Measurements from ENCODE around the gene APLP1. TPM values are rescaled to one million over a fixed set of nuclear protein-coding genes. Genes with fewer than 3 reads are reported as not detected.
A peak's percentile ranks its signal among the peaks of the same experiment; 100 is the strongest.
"Not testable (repeated sequence)": the region's sequence is repeated elsewhere in the genome, so short reads cannot be mapped to it uniquely, and the experiment has no call there.

The APLP1 gene
- total RNA-seq, 2 experiments from 2014 or later, result 1.5 to 2.0 TPM

DNA sequence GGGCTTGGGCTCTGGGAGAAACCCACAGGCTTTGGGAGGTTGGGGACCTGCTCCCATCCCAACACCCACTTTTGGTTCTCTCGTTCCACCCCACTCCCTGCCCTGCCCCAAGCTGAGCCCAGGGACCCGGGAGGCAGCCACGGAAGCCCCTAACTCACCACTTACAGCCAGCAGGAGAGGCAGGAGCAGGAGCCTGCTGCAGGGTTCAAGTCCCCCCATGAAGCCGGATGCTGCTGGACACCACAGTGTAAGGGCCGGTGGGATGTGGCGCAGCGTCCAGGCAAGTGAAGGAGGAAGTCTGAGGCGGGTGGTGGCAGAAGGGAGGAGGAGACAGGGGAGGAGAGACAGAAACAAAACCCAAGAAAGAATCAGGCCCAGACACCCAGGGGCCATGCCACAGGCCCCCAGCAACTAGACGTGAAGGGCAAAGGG lies 39.7 kb downstream of the APLP1 start, which contains the start of gene TYROBP:
Gene TYROBP, minus strand, starts transcription at position 286 of the 432 bp plus-strand sequence. Its CDS starts 67 bp downstream, at position 219.
- CTCF ChIA-PET, result no interaction called here
- DNase-seq, result no peak
- peak within 1 kb of the TSS; percentile 57 for H3K27ac Mint-ChIP-seq
- H3K36me3 Mint-ChIP-seq, result peaks cover 5% of the 10 kb centered on the region
- ATAC-seq, result no peak
- no peaks in the 10 kb centered on the region for H3K27me3 Mint-ChIP-seq
- H3K4me1 Mint-ChIP-seq, result peaks cover 33% of the 10 kb centered on the region
- no peaks in the 10 kb centered on the region for H3K9me3 Mint-ChIP-seq (ENCODE audit: low read depth)
- H3K4me3 Mint-ChIP-seq, result no peak within 1 kb of the TSS

DNA sequence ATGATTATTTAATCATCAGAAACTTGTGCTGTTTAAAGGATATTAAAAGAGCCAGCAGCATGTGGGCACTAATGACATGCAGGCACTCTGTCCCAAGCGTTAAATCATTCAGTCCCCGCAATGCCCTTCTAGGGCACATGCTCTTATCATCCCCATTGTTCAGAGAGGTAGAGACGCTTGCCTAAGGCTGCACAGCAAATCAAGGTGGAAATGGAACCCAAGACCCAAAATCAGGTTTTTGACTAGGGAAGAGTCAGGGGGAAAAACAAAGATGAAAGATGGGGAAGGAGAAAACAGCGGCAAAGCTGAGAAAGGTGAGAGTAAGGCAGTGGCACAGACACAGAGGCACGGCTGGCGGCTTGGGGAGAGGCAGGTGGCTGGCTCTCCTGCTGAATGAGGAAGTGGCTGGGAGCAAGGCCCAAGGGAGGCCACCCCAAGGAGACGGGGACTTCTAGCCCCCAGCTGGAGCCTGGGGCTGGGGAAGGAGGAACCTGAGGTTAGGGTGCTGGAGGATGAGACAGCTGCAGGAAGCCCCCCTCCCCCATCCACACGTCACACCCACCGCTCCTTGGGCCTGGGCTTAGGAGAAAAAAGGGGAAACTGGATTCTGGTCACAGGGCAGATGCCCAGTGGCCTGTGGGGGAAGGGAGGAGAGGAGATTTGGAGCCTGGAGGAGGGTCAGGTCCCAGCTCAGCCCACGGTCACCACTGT lies 40.8 kb downstream of the APLP1 start:
- DNase-seq (no peak), ATAC-seq (no peak)
- no peaks in the 10 kb centered on the region for H3K27me3 Mint-ChIP-seq
- H3K36me3 Mint-ChIP-seq, result no peaks in the 10 kb centered on the region
- no peaks in the 10 kb centered on the region for H3K9me3 Mint-ChIP-seq (ENCODE audit: low read depth)
- H3K4me3 Mint-ChIP-seq, result no peak overlapping the region
- H3K4me1 Mint-ChIP-seq, result peaks cover 30% of the 10 kb centered on the region
- no peak overlapping the region for H3K27ac Mint-ChIP-seq
- CTCF ChIA-PET, result no interaction called here

DNA sequence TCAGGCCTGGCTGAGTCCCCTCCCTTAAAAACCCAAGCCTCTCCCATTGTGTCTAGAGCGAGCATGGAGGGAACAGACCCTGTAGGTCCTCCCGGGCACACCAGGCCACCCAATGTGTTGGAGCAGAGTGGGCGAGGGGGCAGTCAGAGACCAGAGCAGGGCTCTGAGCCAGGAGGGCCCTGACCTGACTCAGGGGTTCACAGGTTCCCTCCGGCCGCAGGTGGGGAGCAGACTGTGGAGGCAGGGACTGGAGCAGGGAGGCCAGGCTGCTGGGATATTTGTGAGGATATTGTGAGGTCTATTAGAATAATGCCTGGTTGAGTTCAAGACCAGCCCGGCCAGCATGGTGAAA lies 41.3 kb downstream of the APLP1 start:
- no peak overlapping the region for H3K4me3 Mint-ChIP-seq
- CTCF ChIA-PET, result no interaction called here
- DNase-seq, result no peak
- ATAC-seq, result no peak
- H3K9me3 Mint-ChIP-seq (ENCODE audit: low read depth), result no peaks in the 10 kb centered on the region
- H3K27ac Mint-ChIP-seq, result no peak overlapping the region
- H3K4me1 Mint-ChIP-seq, result peaks cover 24% of the 10 kb centered on the region
- no peaks in the 10 kb centered on the region for H3K36me3 Mint-ChIP-seq
- H3K27me3 Mint-ChIP-seq, result no peaks in the 10 kb centered on the region

DNA sequence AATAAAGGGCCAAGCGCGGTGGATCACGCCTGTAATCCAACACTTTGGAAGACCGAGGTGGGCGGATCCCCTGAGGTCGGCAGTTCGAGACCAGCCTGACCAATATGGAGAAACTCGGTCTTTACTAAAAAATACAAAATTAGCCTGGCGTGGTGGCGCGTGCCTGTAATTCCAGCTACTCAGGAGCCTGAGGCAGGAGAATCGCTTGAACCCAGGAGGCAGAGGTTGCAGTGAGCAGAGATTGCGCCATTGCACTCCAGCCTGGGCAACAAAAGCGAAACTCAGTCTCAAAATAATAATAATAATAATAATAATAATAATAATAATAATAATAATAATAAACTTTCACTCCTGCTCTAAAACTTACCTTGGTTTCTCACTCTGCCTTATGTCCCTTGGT lies 42.0 kb downstream of the APLP1 start:
- H3K4me3 Mint-ChIP-seq; H3K9me3 Mint-ChIP-seq (ENCODE audit: low read depth); ATAC-seq; DNase-seq; H3K27ac Mint-ChIP-seq; CTCF ChIA-PET; H3K27me3 Mint-ChIP-seq; H3K36me3 Mint-ChIP-seq: not testable (repeated sequence)
- H3K4me1 Mint-ChIP-seq, result peaks cover 23% of the 10 kb centered on the region

DNA sequence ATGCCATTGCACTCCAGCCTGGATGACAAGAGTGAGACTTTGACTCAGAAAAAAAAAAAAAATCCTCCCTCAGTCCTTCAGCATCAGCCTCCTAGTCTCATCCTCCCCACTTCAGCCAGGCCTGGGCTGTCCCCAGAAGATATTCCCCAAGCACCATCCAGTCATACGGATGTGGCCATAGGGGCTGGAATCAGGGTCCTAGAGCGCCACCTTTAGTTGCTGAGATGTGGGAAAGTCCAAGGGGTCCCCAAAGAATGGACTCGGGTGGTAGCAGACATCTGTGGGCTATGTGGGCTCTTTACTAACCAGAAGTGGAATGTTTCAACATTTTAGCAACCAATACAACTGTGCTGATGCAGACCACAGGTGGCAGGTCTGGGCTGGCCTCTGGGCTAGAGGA lies 42.8 kb downstream of the APLP1 start:
- Mint-ChIP-seq H3K36me3 (no peaks in the 10 kb centered on the region), H3K4me3 (no peak overlapping the region), H3K9me3 (ENCODE audit: low read depth) (no peaks in the 10 kb centered on the region), H3K27me3 (no peaks in the 10 kb centered on the region), H3K4me1 (peaks cover 23% of the 10 kb centered on the region), H3K27ac (no peak overlapping the region)
- CTCF ChIA-PET, result interaction anchor here (1.7 to 2.0 kb wide), 3 partner anchors 7 to 20 kb away, joined by 6 to 12 read pairs (median 6); no protein-coding TSS in a partner anchor
- no peak for ATAC-seq
- no peak for DNase-seq

DNA sequence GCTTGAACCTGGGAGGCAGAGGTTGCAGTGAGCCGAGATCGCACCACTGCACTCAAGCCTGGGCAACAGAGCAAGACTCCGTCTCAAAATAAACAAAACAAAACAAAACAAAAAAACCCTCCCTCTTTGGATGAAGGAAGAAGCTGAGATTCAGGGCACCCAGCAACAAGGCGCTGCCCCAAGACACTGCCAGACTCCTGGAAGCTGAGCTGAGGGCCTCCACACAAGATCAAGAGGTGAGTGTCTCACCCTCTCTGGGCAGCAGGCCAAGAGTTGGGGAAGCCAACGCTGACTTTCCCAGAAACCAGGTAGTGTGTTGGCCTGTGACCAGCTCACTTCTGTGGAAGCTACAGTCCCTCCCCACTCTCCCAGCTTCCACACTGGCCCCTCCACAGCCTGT lies 43.4 kb downstream of the APLP1 start:
- Mint-ChIP-seq H3K4me1 (peaks cover 23% of the 10 kb centered on the region), H3K4me3 (no peak overlapping the region), H3K27ac (no peak overlapping the region), H3K27me3 (no peaks in the 10 kb centered on the region), H3K36me3 (no peaks in the 10 kb centered on the region), H3K9me3 (ENCODE audit: low read depth) (no peaks in the 10 kb centered on the region)
- CTCF ChIA-PET, result interaction anchor here (0.6 to 2.0 kb wide), 4 partner anchors 8 to 259 kb away, joined by 3 to 12 read pairs (median 6); no protein-coding TSS in a partner anchor
- no peak for DNase-seq
- peak; percentile 16 for ATAC-seq

DNA sequence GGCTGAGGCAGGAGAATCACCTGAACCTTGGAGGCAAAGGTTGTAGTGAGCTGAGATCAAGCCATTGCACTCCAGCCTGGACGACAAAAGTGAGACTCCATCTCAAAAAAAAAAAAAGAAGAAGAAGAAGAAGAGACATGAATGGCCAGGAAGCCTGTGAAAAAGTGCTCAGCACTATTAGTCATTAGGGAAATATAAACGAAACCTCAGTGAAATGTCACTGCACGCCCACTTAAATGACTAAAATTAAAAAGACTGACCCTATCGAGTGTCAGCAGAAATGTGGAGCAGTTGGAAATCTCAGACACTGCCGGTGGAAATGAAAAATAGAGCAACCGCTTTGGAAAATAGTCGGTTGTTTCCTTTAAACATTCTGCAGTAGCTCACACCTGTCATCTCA lies 45.2 kb downstream of the APLP1 start:
- ATAC-seq, result no peak
- Mint-ChIP-seq H3K27ac (no peak overlapping the region), H3K9me3 (ENCODE audit: low read depth) (no peaks in the 10 kb centered on the region)

DNA sequence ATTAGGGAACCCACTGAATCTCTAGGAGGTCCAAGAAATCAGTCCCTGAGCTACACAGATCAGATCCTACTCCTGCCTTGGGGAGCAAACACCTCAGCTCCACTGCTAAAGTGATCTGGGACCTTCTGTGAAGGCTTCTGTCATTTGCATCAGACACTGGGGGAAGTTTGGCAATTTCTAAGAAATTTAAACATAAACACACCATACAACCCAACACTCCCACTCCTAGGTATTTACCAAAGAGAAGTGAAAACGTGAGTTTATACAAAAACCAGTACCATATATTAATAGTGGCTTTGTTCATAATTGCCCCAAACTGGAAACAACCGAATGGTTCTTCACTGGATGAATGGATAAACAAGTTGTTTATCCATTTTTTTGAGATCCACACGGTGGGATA lies 47.1 kb downstream of the APLP1 start:
- CTCF ChIA-PET, result interaction anchor here (1.4 kb wide), 1 partner anchor 12 kb away, joined by 4 read pairs; no protein-coding TSS in a partner anchor
- peaks cover 15% of the 10 kb centered on the region for H3K4me1 Mint-ChIP-seq
- H3K9me3 Mint-ChIP-seq (ENCODE audit: low read depth), result no peaks in the 10 kb centered on the region
- no peak overlapping the region for H3K4me3 Mint-ChIP-seq
- no peak for DNase-seq
- H3K36me3 Mint-ChIP-seq, result no peaks in the 10 kb centered on the region
- H3K27me3 Mint-ChIP-seq, result no peaks in the 10 kb centered on the region
- no peak overlapping the region for H3K27ac Mint-ChIP-seq
- ATAC-seq, result no peak

More for the DNA sequence above, 45.2 kb downstream of the APLP1 start:
- Mint-ChIP-seq H3K4me1 (peaks cover 18% of the 10 kb centered on the region), H3K36me3 (no peaks in the 10 kb centered on the region), H3K27me3 (no peaks in the 10 kb centered on the region), H3K4me3 (no peak overlapping the region)
- CTCF ChIA-PET, result interaction anchor here (1.0 to 1.4 kb wide), 2 partner anchors 12 to 13 kb away, joined by 3 to 4 read pairs; partner anchors contain the start of gene NFKBID
- no peak for DNase-seq

DNA sequence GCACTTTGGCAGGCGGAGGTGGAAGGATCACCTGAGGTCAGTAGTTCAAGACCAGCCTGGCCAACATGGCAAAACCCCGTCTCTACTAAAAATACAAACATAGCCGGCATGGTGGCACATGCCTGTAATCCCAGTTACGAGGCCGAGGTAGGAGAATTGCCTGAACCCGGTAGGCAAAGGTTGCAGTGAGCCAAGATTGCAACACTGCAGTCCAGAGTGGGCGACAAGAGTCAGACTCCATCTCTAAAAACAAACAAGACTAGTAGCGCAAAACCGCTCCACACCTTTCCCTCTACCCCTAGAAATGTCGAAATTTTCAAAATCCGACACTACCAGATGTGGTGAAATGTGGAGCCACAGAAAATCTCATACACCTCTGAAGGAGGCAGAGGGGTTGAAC lies 50.9 kb downstream of the APLP1 start:
- peaks cover 8% of the 10 kb centered on the region for H3K27me3 Mint-ChIP-seq
- H3K27ac Mint-ChIP-seq, result no peak overlapping the region
- no peaks in the 10 kb centered on the region for H3K9me3 Mint-ChIP-seq (ENCODE audit: low read depth)
- DNase-seq (no peak), ATAC-seq (no peak)
- no peaks in the 10 kb centered on the region for H3K36me3 Mint-ChIP-seq
- peaks cover 2% of the 10 kb centered on the region for H3K4me1 Mint-ChIP-seq
- CTCF ChIA-PET, result no interaction called here
- H3K4me3 Mint-ChIP-seq, result no peak overlapping the region

DNA sequence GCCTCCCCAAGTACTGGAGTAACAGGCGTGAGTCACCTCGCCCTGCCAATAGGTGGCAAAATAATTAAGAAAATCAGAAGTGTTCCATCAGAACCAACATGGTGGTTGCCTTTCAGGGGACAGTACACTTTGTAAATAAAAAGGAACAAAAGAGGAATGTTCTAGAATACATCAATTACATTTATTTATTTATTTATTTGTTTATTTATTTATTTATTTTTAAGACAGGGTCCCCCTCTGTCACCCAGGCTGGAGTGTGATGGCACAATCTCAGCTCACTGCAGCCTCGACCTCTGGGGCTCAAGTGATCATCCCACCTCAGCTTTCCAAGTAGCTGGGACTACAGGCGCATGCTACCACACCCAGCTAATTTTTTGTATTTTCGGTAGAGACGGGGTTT lies 52.6 kb downstream of the APLP1 start:
- Mint-ChIP-seq H3K27ac (no peak overlapping the region), H3K36me3 (peaks cover 6% of the 10 kb centered on the region), H3K4me3 (no peak overlapping the region), H3K9me3 (ENCODE audit: low read depth) (peaks cover 4% of the 10 kb centered on the region), H3K4me1 (no peaks in the 10 kb centered on the region), H3K27me3 (peaks cover 11% of the 10 kb centered on the region)
- CTCF ChIA-PET, result interaction anchor here (1.9 kb wide), 1 partner anchor 9 kb away, joined by 6 read pairs; no protein-coding TSS in a partner anchor
- no peak for DNase-seq
- ATAC-seq, result no peak

DNA sequence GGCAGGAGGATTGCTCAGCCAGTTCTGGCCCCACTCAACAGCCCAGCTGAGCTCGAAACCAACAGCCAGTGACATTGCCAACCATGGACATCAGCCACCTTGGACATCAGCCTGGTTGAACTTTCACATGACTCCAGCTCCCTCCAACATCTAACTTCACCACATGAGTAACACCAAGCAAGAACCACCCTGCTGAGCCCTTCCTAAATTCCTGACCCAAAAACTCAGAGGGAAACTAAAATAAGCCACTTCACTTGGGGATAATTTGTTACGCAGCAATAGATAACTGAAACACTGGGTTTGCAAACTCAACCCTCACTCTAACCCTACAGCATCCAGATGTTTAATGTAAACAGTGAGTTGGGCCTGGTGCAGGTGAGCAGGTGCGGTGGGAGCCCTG lies 57.1 kb downstream of the APLP1 start:
- no peak overlapping the region for H3K27ac Mint-ChIP-seq
- peaks cover 11% of the 10 kb centered on the region for H3K4me1 Mint-ChIP-seq
- CTCF ChIA-PET, result interaction anchor here (1.2 to 1.3 kb wide), 2 partner anchors 12 to 44 kb away, joined by 3 to 4 read pairs; no protein-coding TSS in a partner anchor

DNA sequence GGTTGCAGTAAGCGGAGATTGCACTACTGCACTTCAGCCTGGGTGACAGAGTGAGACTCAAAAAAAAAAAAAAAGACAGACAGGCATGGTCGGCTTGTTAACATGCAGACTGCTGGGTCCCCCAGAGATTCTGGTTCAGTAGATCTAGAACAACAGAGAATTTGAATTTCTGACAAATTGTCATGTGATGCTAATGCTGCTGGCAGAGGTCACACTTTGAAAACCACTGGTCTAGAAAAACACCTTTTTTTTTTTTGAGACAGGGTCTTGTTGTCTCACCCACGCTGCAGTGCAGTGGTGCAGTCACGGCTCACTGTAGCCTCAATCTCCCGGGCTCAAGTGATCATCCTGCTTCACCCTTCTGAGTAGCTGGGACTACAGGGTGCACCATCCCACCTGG lies 60.1 kb downstream of the APLP1 start:
- Mint-ChIP-seq H3K9me3 (ENCODE audit: low read depth) (peaks cover 6% of the 10 kb centered on the region), H3K36me3 (peaks cover 6% of the 10 kb centered on the region), H3K27ac (no peak overlapping the region), H3K4me1 (peaks cover 24% of the 10 kb centered on the region), H3K4me3 (no peak overlapping the region), H3K27me3 (peaks cover 9% of the 10 kb centered on the region)
- CTCF ChIA-PET, result interaction anchor here (1.4 to 7.1 kb wide), 3 partner anchors 24 to 47 kb away, joined by 3 to 88 read pairs (median 12); no protein-coding TSS in a partner anchor
- ATAC-seq, result no peak
- no peak for DNase-seq

More for the DNA sequence above, 57.1 kb downstream of the APLP1 start:
- ATAC-seq (no peak), DNase-seq (no peak)
- H3K4me3 Mint-ChIP-seq, result no peak overlapping the region
- H3K27me3 Mint-ChIP-seq, result peaks cover 11% of the 10 kb centered on the region
- peaks cover 6% of the 10 kb centered on the region for H3K9me3 Mint-ChIP-seq (ENCODE audit: low read depth)
- peaks cover 6% of the 10 kb centered on the region for H3K36me3 Mint-ChIP-seq

Data from activated CD8-positive, alpha-beta memory T cell treated with anti-CD3 and anti-CD28 coated beads, Interleukin-2, amount 10 ng/mL, durations not matched to agents 7 days and 5 days (primary cell).